ENCODE data around the gene METTL3. TPM values are rescaled to one million over a fixed set of nuclear protein-coding genes. Genes with fewer than 3 reads are reported as not detected.
A peak's percentile ranks its signal among the peaks of the same experiment; 100 is the strongest.

METTL3 gene
- total and polyA plus RNA-seq, 2 of the 13 experiments (the other 11 are each of a cell fraction or from before 2014, with no cell fraction given), result 123 to 130 TPM

- H3K36me3 ChIP-seq (replicated peaks in 1 of 2; ENCODE audit: control insufficient read depth in 1 of 2, insufficient read depth in 2 of 2, low read length in 2 of 2), result no peaks in the 10 kb centered on the region
- no peak for TF ChIP-seq SAFB2 (CRISPR knock-in tag; IDR thresholded peaks at IDR 0.05; ENCODE audit: borderline replicate concordance, low read depth)
- no peak for TF ChIP-seq THRA (CRISPR knock-in tag; IDR thresholded peaks at IDR 0.05; ENCODE audit: borderline replicate concordance)
- no peak for TF ChIP-seq ELK4 (CRISPR knock-in tag; IDR thresholded peaks at IDR 0.05; ENCODE audit: borderline replicate concordance)
- TF ChIP-seq ZNF563 (CRISPR knock-in tag; IDR thresholded peaks at IDR 0.05), result peak; percentile 83; the same call in 1 of the 2 replicates
- 0 out of 2 replicates have a peak, but pooled peaks have one; percentile 37 for TF ChIP-seq ZNF878 (CRISPR knock-in tag; IDR thresholded peaks at IDR 0.05)
- 0 out of 2 replicates have a peak, but pooled peaks have one; percentile 40 for TF ChIP-seq SIN3A (IDR thresholded peaks at IDR 0.05; ENCODE audit: borderline replicate concordance, low read depth, low read length)
- peak; percentile 1 for TF ChIP-seq ASH2L (IDR thresholded peaks at IDR 0.05; ENCODE audit: insufficient read length, low read depth, low read length)
- TF ChIP-seq ZUFSP (CRISPR knock-in tag; IDR thresholded peaks at IDR 0.05; ENCODE audit: borderline replicate concordance), result no peak
- 0 out of 2 replicates have a peak, but pooled peaks have one; percentile 1 for TF ChIP-seq FIP1L1 (IDR thresholded peaks at IDR 0.05; ENCODE audit: borderline replicate concordance, insufficient read depth, low read depth, low read length)
- TF ChIP-seq ZNF20 (CRISPR knock-in tag; IDR thresholded peaks at IDR 0.05), result no peak
- no peak for TF ChIP-seq MYPOP (CRISPR knock-in tag; IDR thresholded peaks at IDR 0.05)
- TF ChIP-seq HDAC1 (CRISPR knock-in tag; IDR thresholded peaks at IDR 0.05), result 0 out of 2 replicates have a peak, but pooled peaks have one; percentile 20
- TF ChIP-seq STAT6 (CRISPR knock-in tag; IDR thresholded peaks at IDR 0.05; ENCODE audit: borderline replicate concordance), result no peak
- H3K9ac ChIP-seq (ENCODE audit: insufficient read depth, low read depth, low read length), result peak overlapping the region; percentile 54; the same call in 1 of the 2 replicates
- intact Hi-C loops (cut with micrococcal nuclease; ENCODE audit: unreplicated experiment), result no loop called here
- peaks cover 1 to 26% of the 10 kb centered on the region in 2 experiments; a peak in 3 of 5 replicates for H3K27me3 ChIP-seq (ENCODE audit: control insufficient read depth in 1 of 2, insufficient read depth in 2 of 2, low read length in 2 of 2)
- CTCF ChIA-PET (ENCODE audit: low intra/inter-chr PET ratio, low total read pairs), result no interaction called here
- 9% methylated on average over 6 of the region's 6 CpGs for WGBS (ENCODE audit: low lambda C conversion rate)
- no peaks in the 10 kb centered on the region for H3K79me2 ChIP-seq (ENCODE audit: insufficient read depth, low read length)
- peaks cover 32% of the 10 kb centered on the region for H3K4me1 ChIP-seq (ENCODE audit: insufficient read depth, low read length)
- no peak overlapping the region for H3K27ac ChIP-seq (ENCODE audit: extremely low read length, insufficient read depth, low read length)
- no peaks in the 10 kb centered on the region for H4K20me1 ChIP-seq (ENCODE audit: insufficient read depth, low read length)
- no peak for DNase-seq (ENCODE audit: low spot score)
- peak overlapping the region; percentile 80 for H2AFZ ChIP-seq (ENCODE audit: low read length)
- POLR2A ChIA-PET, result interaction anchor here (1.3 to 4.6 kb wide), 2 partner anchors 9 to 24 kb away, joined by 4 to 26 read pairs; partner anchors contain the start of genes METTL3 and SALL2
- peak overlapping the region; percentile 92 for H3K4me2 ChIP-seq (ENCODE audit: low read depth, low read length)
- ATAC-seq, result peak; percentile 87
- H3K9me3 ChIP-seq (ENCODE audit: low read length), result peaks cover 9% of the 10 kb centered on the region
- H3K4me3 ChIP-seq (replicated peaks in 1 of 3; ENCODE audit: insufficient read depth in 1 of 3, low read depth in 2 of 3, low read length in 3 of 3), result peak overlapping the region; percentile 52 to 76 (median 57)
- FAIRE-seq, result no peak
- no TSS peak for BruUV-seq (replicated peaks)
- in situ Hi-C loops (cut with HindIII; ENCODE audit: extremely low pct_ligation_motif_present, low pct_unique_long_range_greater_than_20kb), result no loop called here
Observed at GRCh38 chr14:21535545-21536417, 24.6 kb upstream of the METTL3 start.
